HEK293 (cell line): Measurements from ENCODE around the gene BBLN.
"Not testable (repeated sequence)": the region's sequence is repeated elsewhere in the genome, so short reads cannot be mapped to it uniquely, and the experiment has no call there.

Experiments used
- CTCF ChIA-PET: fragments of 350-600 bp; formaldehyde crosslinking; extraction: SDS; loops from one replicate; lab custom pipeline; 2021; ENCODE audit warnings: antibody characterized with exemption; lab: Yijun Ruan, JAX
- POLR2A ChIA-PET: fragments of 300-600 bp; formaldehyde crosslinking; extraction: SDS; loops from one replicate; lab custom pipeline; 2020; ENCODE audit warnings: antibody characterized with exemption, inconsistent platforms; lab: Yijun Ruan, JAX
- H3K27ac ChIP-seq: fragments of 200-500 bp; sonication (Bioruptor generic); 2 replicates; pipeline ENCODE4 v1.5.1; 2014; ENCODE audit warnings: low read depth, low read length, control low read depth, inconsistent platforms; ENCODE audit errors: extremely low read depth
- H3K36me3 ChIP-seq, 2 experiments: fragments of 200-500 bp in 1 of 2; sonication (Bioruptor generic) in 1 of 2; 1 replicate in 1 of 2; 2 replicates in 1 of 2; pipeline ENCODE4 v1.5.1; 2014 to 2017; ENCODE audit warnings: inconsistent platforms in 2 of 2, low read length in 2 of 2; ENCODE audit not compliant: control insufficient read depth in 2 of 2, insufficient read depth in 1 of 2
- H3K4me1 ChIP-seq: fragments of 200-500 bp; sonication (Bioruptor generic); 2 replicates; pipeline ENCODE4 v1.5.1; 2014; ENCODE audit warnings: mild to moderate bottlenecking, low read length, inconsistent platforms; ENCODE audit not compliant: control insufficient read depth, insufficient read depth
- H3K4me3 ChIP-seq: 2 replicates; pipeline ENCODE4 v1.5.1; 2011; ENCODE audit warnings: low read depth, mild to moderate bottlenecking, control low read depth, low read length, moderate library complexity
- H3K9me3 ChIP-seq: fragments of 200-500 bp; sonication (Bioruptor generic); 2 replicates; pipeline ENCODE4 v1.5.1; 2014; ENCODE audit warnings: low read depth, low read length, inconsistent platforms; ENCODE audit not compliant: control insufficient read depth, insufficient read depth
- EGR2 ChIP-seq: fragments of 450-650 bp; formaldehyde crosslinking; IDR thresholded peaks from 2 replicates; pipeline ENCODE4 v1.5.1; 2016; ENCODE audit warnings: low read depth, missing biosample characterization, missing genetic modification characterization
- GLIS1 ChIP-seq: fragments of 450-650 bp; formaldehyde crosslinking; IDR thresholded peaks from 2 replicates; pipeline ENCODE4 v1.5.1; 2016; ENCODE audit warnings: missing biosample characterization, missing genetic modification characterization
- HOXD13 ChIP-seq: sonication (generic); formaldehyde crosslinking; IDR thresholded peaks from 2 replicates; pipeline ENCODE4 v1.8.0; 2022; ENCODE audit warnings: missing genetic modification reagents, borderline replicate concordance
- KLF10 ChIP-seq: fragments of 450-650 bp; IDR thresholded peaks from 2 replicates; pipeline ENCODE4 v1.5.1; 2018; ENCODE audit warnings: missing biosample characterization, mild to moderate bottlenecking, missing genetic modification characterization
- ZIC2 ChIP-seq: fragments of 450-650 bp; formaldehyde crosslinking; IDR thresholded peaks from 2 replicates; pipeline ENCODE4 v1.5.1; 2016; ENCODE audit warnings: missing biosample characterization, missing genetic modification characterization
- ZNF133 ChIP-seq: fragments of 450-650 bp; formaldehyde crosslinking; IDR thresholded peaks from 2 replicates; pipeline ENCODE4 v1.5.1; 2016; ENCODE audit warnings: missing biosample characterization, missing genetic modification characterization
- ZNF18 ChIP-seq: fragments of 450-650 bp; formaldehyde crosslinking; IDR thresholded peaks from 2 replicates; pipeline ENCODE4 v1.5.1; 2016; ENCODE audit warnings: missing biosample characterization, missing genetic modification characterization
- ZNF473 ChIP-seq: fragments of 450-650 bp; formaldehyde crosslinking; IDR thresholded peaks from 2 replicates; pipeline ENCODE4 v1.5.1; 2017; ENCODE audit warnings: missing biosample characterization, missing genetic modification characterization
- ZNF701 ChIP-seq: fragments of 450-650 bp; formaldehyde crosslinking; IDR thresholded peaks from 2 replicates; pipeline ENCODE4 v1.5.1; 2016; ENCODE audit warnings: missing biosample characterization, missing genetic modification characterization
- TF ChIP-seq, protein P1 (sequence below): fragments of 450-650 bp; formaldehyde crosslinking; IDR thresholded peaks from 2 replicates; pipeline ENCODE4 v1.5.1; 2016; ENCODE audit warnings: missing biosample characterization, missing genetic modification characterization

Gene BBLN

DNA sequence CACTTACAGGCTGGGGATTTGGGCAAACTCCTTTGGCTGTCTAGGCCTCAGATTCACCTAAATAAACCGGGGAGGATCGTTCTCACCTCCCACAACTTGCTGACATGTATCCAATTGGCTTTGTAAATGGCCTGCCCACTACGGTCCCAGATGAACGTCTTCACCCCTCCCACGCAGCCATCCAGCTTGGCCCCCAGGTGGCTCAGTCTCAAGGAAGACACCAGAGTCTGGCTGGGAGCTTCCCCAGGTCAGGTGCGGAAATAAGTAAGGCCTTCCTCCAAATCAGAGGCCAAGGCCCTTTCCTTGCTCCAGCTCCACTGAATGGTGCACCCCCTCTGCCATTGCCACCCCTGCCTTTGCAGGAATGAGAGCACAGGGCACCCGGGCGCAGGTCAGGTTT, 19.9 kb downstream of the BBLN start:
- H3K4me1 ChIP-seq = no peaks in the 10 kb centered on the region
- ChIA-PET CTCF (no interaction called here), POLR2A (interaction anchor here (1.5 kb wide), 1 partner anchor 20 kb away, joined by 5 read pairs; the partner anchor contains the start of gene BBLN)
- H3K27ac ChIP-seq = no peak overlapping the region
- H3K36me3 ChIP-seq = peaks cover 6 to 82% of the 10 kb centered on the region in 2 experiments; a peak in 2 of 3 replicates
- H3K4me3 ChIP-seq = no peak overlapping the region
- TF ChIP-seq EGR2 (tag by site-specific recombination) (peak; percentile 74), HOXD13 (no peak)
- no peaks in the 10 kb centered on the region for H3K9me3 ChIP-seq

DNA sequence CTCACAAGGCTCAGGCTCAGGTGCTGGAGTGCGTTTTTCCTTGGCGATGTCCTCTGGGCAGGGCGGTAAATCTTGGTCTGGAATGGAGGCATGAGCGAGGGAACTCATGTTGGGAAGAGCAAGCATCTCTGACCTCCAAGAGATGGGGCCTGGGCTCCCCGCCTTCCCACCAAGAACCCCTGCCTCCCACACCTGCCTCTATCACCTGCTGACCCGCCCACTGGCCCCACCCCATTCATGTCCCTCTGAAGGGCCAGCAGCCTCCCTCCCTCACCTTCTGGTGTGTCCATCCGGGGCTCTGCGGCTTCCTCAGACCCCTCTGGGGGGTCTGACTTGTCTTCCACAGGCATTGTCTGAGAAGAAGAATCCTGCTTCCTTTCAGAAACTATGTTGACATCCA, 20.4 kb downstream of the BBLN start:
- Histone ChIP-seq H3K4me3 (no peak overlapping the region), H3K4me1 (no peaks in the 10 kb centered on the region), H3K9me3 (no peaks in the 10 kb centered on the region), H3K27ac (no peak overlapping the region)
- CTCF ChIA-PET = no interaction called here
- POLR2A ChIA-PET = no interaction called here
- no peak for TF ChIP-seq ZNF18
- TF ChIP-seq ZNF701 = no peak
- no peak for TF ChIP-seq ZNF473 (tag by site-specific recombination)
- TF ChIP-seq, protein P1, sequence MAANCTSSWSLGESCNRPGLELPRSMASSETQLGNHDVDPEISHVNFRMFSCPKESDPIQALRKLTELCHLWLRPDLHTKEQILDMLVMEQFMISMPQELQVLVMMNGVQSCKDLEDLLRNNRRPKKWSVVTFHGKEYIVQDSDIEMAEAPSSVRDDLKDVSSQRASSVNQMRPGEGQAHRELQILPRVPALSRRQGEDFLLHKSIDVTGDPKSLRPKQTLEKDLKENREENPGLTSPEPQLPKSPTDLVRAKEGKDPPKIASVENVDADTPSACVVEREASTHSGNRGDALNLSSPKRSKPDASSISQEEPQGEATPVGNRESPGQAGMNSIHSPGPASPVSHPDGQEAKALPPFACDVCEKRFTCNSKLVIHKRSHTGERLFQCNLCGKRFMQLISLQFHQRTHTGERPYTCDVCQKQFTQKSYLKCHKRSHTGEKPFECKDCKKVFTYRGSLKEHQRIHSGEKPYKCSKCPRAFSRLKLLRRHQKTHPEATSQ = no peak
- no peak for TF ChIP-seq ZNF133 (tag by site-specific recombination)
- TF ChIP-seq, all 188 proteins: peak for 0
- H3K36me3 ChIP-seq = peaks cover 6 to 82% of the 10 kb centered on the region in 2 experiments; a peak in 2 of 3 replicates

- not testable (repeated sequence) for H3K27ac ChIP-seq, H3K4me3 ChIP-seq, H3K4me1 ChIP-seq, H3K9me3 ChIP-seq
- H3K36me3 ChIP-seq = peaks cover 6 to 82% of the 10 kb centered on the region in 2 experiments; a peak in 2 of 3 replicates
- POLR2A ChIA-PET = interaction anchor here (0.7 kb wide), 1 partner anchor 14 kb away, joined by 3 read pairs; no protein-coding TSS in a partner anchor
- CTCF ChIA-PET = interaction anchor here (0.6 to 1.5 kb wide), 4 partner anchors 9 to 891 kb away, joined by 4 to 6 read pairs (median 5); partner anchors contain the start of gene CIZ1
Observed at GRCh38 chr9:128181480-128181879, 21.4 kb downstream of the BBLN start.

- ChIA-PET CTCF (interaction anchor here (0.6 to 1.5 kb wide), 8 partner anchors 8 to 65 kb away, joined by 3 to 9 read pairs (median 5); no protein-coding TSS in a partner anchor), POLR2A (interaction anchor here (0.6 to 0.8 kb wide), 2 partner anchors 9 to 56 kb away, joined by 3 to 4 read pairs; no protein-coding TSS in a partner anchor)
- Histone ChIP-seq H3K4me1 (no peaks in the 10 kb centered on the region), H3K36me3 (peaks cover 10 to 81% of the 10 kb centered on the region in 2 experiments; a peak in 2 of 3 replicates), H3K27ac (no peak overlapping the region), H3K4me3 (no peak overlapping the region), H3K9me3 (no peaks in the 10 kb centered on the region)
- TF ChIP-seq KLF10 (tag by site-specific recombination) = no peak
- peak; percentile 59; the same call in 1 of the 2 replicates for TF ChIP-seq GLIS1 (tag by site-specific recombination)
- 0 out of 2 replicates have a peak, but pooled peaks have one; percentile 44 for TF ChIP-seq ZIC2
Observed at GRCh38 chr9:128182893-128183588, 23.0 kb downstream of the BBLN start.
